Chondrocyte (in vitro differentiated cells): Measurements from ENCODE around the gene REV1. TPM values are rescaled to one million over a fixed set of nuclear protein-coding genes. Genes with fewer than 3 reads are reported as not detected.

Source experiments
- DNase-seq: peaks from one replicate; pipeline ENCODE4 v3.0.0; 2021; ENCODE audit warnings: mixed read lengths, low spot score
- H3K27ac Mint-ChIP-seq: one replicate; pipeline ENCODE4 v1.8.0; 2021; ENCODE audit warnings: mild to moderate bottlenecking, moderate library complexity, mixed read lengths; ENCODE audit not compliant: unreplicated experiment
- H3K27me3 Mint-ChIP-seq: 2 replicates; pipeline ENCODE4 v1.8.0; 2021; ENCODE audit warnings: low read depth, mixed read lengths
- H3K36me3 Mint-ChIP-seq: 2 replicates; pipeline ENCODE4 v1.8.0; 2021; ENCODE audit warnings: low read depth, mixed read lengths
- H3K4me1 Mint-ChIP-seq: 2 replicates; pipeline ENCODE4 v1.8.0; 2021; ENCODE audit warnings: low read depth, mild to moderate bottlenecking, mixed read lengths
- H3K4me3 Mint-ChIP-seq: one replicate; pipeline ENCODE4 v1.8.0; 2021; ENCODE audit warnings: mild to moderate bottlenecking, moderate library complexity, mixed read lengths; ENCODE audit not compliant: unreplicated experiment
- H3K9me3 Mint-ChIP-seq: 2 replicates; pipeline ENCODE4 v1.8.0; 2021; ENCODE audit warnings: low read depth, mixed read lengths
- total RNA-seq: library from RNA; stranded (reverse); gene quantifications from 3 replicates; pipeline ENCODE4 v1.2.1, GENCODE V29; 2021
- TF ChIP-seq, protein P1 (sequence below): fragments of 200-600 bp; sonication (generic); IDR thresholded peaks from 2 replicates; pipeline ENCODE4 v1.5.0; 2021; ENCODE audit warnings: antibody characterized with exemption, mild to moderate bottlenecking, moderate library complexity

REV1 gene
- total RNA-seq, 1 donor from 2014 or later, result 25.0 TPM

DNA sequence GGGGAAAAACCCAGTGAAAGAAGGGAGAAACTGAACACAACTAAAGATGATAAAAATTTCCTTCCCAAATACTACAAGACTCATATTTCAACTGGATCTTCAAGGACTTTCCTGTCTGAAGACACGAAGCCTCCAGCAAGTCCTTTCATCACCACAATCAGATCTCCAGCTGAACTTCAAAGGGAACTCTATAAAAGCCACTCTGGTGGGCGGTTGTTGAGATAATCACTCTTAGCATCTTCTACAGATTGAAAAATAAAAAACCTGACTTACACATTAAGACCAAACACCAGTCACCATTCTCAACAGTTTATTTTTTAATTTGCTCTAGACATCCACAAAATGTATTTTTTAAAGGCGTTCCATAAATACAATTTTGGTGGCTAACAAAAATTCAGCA lies 4.4 kb downstream of the REV1 start:
- TF ChIP-seq, protein P1, sequence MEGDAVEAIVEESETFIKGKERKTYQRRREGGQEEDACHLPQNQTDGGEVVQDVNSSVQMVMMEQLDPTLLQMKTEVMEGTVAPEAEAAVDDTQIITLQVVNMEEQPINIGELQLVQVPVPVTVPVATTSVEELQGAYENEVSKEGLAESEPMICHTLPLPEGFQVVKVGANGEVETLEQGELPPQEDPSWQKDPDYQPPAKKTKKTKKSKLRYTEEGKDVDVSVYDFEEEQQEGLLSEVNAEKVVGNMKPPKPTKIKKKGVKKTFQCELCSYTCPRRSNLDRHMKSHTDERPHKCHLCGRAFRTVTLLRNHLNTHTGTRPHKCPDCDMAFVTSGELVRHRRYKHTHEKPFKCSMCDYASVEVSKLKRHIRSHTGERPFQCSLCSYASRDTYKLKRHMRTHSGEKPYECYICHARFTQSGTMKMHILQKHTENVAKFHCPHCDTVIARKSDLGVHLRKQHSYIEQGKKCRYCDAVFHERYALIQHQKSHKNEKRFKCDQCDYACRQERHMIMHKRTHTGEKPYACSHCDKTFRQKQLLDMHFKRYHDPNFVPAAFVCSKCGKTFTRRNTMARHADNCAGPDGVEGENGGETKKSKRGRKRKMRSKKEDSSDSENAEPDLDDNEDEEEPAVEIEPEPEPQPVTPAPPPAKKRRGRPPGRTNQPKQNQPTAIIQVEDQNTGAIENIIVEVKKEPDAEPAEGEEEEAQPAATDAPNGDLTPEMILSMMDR, result no peak
- H3K4me1 Mint-ChIP-seq, result peaks cover 39% of the 10 kb centered on the region
- no peaks in the 10 kb centered on the region for H3K36me3 Mint-ChIP-seq
- peak overlapping the region; percentile 17 for H3K27ac Mint-ChIP-seq
- no peak overlapping the region for H3K4me3 Mint-ChIP-seq
- no peak for DNase-seq
- H3K9me3 Mint-ChIP-seq, result no peaks in the 10 kb centered on the region
- H3K27me3 Mint-ChIP-seq, result no peaks in the 10 kb centered on the region

DNA sequence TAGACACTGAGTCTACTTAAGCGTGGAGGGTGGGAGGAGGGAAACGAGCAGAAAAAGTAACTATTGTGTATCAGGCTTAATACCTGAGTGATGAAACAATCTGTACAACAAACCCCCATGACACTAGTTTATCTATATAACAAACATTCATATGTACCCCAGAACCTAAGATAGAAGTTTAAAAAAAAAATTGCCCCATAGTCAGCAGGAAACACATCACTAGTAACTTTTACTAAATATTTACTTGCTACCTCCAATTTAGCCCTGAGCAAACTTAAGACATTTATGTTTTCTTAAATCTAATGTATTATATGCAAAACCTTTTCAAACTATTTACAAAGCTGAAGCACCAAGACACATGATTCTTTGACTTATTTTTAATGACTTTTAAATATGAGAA lies 5.6 kb downstream of the REV1 start:
- Mint-ChIP-seq H3K4me1 (peaks cover 45% of the 10 kb centered on the region), H3K4me3 (no peak overlapping the region), H3K9me3 (no peaks in the 10 kb centered on the region), H3K36me3 (no peaks in the 10 kb centered on the region), H3K27me3 (no peaks in the 10 kb centered on the region), H3K27ac (no peak overlapping the region)
- TF ChIP-seq, protein P1, result no peak
- DNase-seq, result no peak

DNA sequence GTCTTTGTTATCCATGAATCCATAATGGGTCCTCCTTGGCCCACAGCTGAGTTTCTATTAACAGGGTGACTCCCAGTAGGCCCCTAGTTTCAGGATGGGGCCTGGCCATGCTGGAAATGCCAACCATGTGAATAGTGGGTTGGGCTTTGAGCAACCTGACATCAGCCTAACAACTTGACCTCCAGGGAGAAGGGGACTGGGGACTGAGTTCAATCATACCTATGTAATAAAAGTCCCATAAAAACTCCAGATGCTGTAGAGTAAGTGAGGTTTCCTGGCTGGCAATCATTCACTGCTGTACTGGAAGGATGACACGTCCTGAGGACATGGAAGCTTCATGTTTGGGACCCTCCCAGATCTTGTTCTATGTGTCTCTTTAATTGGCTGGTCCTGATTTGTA lies 7.9 kb downstream of the REV1 start:
- H3K9me3 Mint-ChIP-seq, result no peaks in the 10 kb centered on the region
- no peak overlapping the region for H3K27ac Mint-ChIP-seq
- H3K4me3 Mint-ChIP-seq, result no peak overlapping the region
- peaks cover 41% of the 10 kb centered on the region for H3K4me1 Mint-ChIP-seq
- TF ChIP-seq, protein P1, result no peak
- DNase-seq, result no peak
- no peaks in the 10 kb centered on the region for H3K27me3 Mint-ChIP-seq
- no peaks in the 10 kb centered on the region for H3K36me3 Mint-ChIP-seq

DNA sequence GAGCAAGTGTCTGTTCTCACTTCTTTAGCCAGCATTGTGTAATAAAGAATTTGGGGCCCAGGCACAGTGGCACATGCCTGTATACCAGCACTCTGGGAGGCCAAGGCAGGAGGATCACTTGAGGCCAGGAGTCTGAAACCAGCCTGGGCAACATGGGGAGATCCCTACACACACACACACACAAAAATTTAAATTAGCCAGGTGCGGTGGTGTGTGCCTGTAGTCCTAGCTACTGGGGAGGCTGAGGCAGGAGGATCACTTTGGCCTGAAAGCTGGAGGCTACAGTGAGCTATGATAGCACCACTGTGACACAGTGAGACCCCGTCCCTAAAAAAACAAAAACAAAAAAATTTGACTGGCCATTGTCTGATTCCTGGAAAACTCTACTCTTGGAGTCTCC lies 8.3 kb downstream of the REV1 start:
- no peak for DNase-seq
- TF ChIP-seq, protein P1, result no peak
- H3K4me1 Mint-ChIP-seq, result peaks cover 37% of the 10 kb centered on the region
- no peaks in the 10 kb centered on the region for H3K27me3 Mint-ChIP-seq
- no peaks in the 10 kb centered on the region for H3K36me3 Mint-ChIP-seq
- no peaks in the 10 kb centered on the region for H3K9me3 Mint-ChIP-seq
- H3K27ac Mint-ChIP-seq, result no peak overlapping the region
- no peak overlapping the region for H3K4me3 Mint-ChIP-seq

DNA sequence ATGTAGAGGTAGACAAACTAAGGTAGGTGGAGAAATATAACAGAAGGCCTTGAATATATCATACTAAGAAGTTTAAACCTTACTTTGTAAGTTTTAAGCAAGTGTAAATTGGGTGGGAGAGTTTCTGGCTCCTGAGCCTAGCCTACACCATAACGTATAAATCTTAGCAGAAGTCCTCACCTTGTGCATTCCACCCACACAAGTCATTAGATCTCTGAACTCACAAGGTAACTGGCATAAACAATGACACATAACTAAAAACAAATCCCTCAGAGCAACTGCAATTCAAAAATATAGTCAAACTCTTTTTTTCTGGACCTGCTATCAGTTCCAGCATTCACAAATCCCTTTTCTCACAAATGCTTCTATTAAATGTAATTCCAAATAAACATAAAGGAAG lies 9.4 kb downstream of the REV1 start:
- Mint-ChIP-seq H3K4me3 (no peak overlapping the region), H3K4me1 (peaks cover 36% of the 10 kb centered on the region), H3K27ac (no peak overlapping the region), H3K27me3 (no peaks in the 10 kb centered on the region), H3K36me3 (no peaks in the 10 kb centered on the region), H3K9me3 (no peaks in the 10 kb centered on the region)
- no peak for DNase-seq
- TF ChIP-seq, protein P1, result no peak
